ENCODE measurements around the gene ARHGAP20.

The ARHGAP20 gene

GRCh38 chr11:110711776-110712658 lies at the start of gene ARHGAP20 (continued):
- TF ChIP-seq ZNF398 (tag by site-specific recombination; IDR thresholded peaks at IDR 0.05) (peak; percentile 49), SP3 (tag by site-specific recombination; IDR thresholded peaks at IDR 0.05) (peak; percentile 12; the same call in 1 of the 2 replicates), ZBTB48 (tag by site-specific recombination; IDR thresholded peaks at IDR 0.05) (no peak; the same call in 1 of the 2 replicates), ZSCAN16 (tag by site-specific recombination; IDR thresholded peaks at IDR 0.05) (0 out of 2 replicates have a peak, but pooled peaks have one; percentile 47), YY2 (tag by site-specific recombination; IDR thresholded peaks at IDR 0.05) (no peak), GLIS1 (tag by site-specific recombination; IDR thresholded peaks at IDR 0.05) (peak; percentile 64), ZXDB (tag by site-specific recombination; IDR thresholded peaks at IDR 0.05) (0 out of 2 replicates have a peak, but pooled peaks have one; percentile 42), ZBTB8A (tag by site-specific recombination; IDR thresholded peaks at IDR 0.05) (peak; percentile 93), ZNF394 (tag by site-specific recombination; IDR thresholded peaks at IDR 0.05; ENCODE audit: borderline replicate concordance) (peak; percentile 60; the same call in 1 of the 2 replicates)

GRCh38 chr11:110761991-110762390 lies 49.8 kb upstream of the ARHGAP20 start:
- TF ChIP-seq KLF7 (tag by site-specific recombination; IDR thresholded peaks at IDR 0.05; ENCODE audit: borderline replicate concordance): no peak
- TF ChIP-seq ZNF514 (tag by site-specific recombination; IDR thresholded peaks at IDR 0.05): no peak
- no peak for TF ChIP-seq ZNF639 (tag by site-specific recombination; IDR thresholded peaks at IDR 0.05)
- TF ChIP-seq KLF16 (tag by site-specific recombination; IDR thresholded peaks at IDR 0.05): no peak
- TF ChIP-seq ZNF654 (tag by site-specific recombination; IDR thresholded peaks at IDR 0.05; ENCODE audit: low read depth): no peak
- no peak for TF ChIP-seq ZSCAN5A (tag by site-specific recombination; IDR thresholded peaks at IDR 0.05)
- TF ChIP-seq ZBTB20 (tag by site-specific recombination; IDR thresholded peaks at IDR 0.05): no peak
- TF ChIP-seq ZNF133 (tag by site-specific recombination; IDR thresholded peaks at IDR 0.05): no peak
- TF ChIP-seq ZNF391 (tag by site-specific recombination; IDR thresholded peaks at IDR 0.05; ENCODE audit: borderline replicate concordance, low read depth): no peak
- TF ChIP-seq ZNF529 (tag by site-specific recombination; IDR thresholded peaks at IDR 0.05; ENCODE audit: insufficient replicate concordance): no peak
- TF ChIP-seq ZNF398 (tag by site-specific recombination; IDR thresholded peaks at IDR 0.05): no peak
- TF ChIP-seq ZBTB21 (tag by site-specific recombination; IDR thresholded peaks at IDR 0.05): no peak
- no peak for TF ChIP-seq ZNF37A (tag by site-specific recombination; IDR thresholded peaks at IDR 0.05)
- TF ChIP-seq ZNF501 (tag by site-specific recombination; IDR thresholded peaks at IDR 0.05): no peak
- TF ChIP-seq ZSCAN4 (tag by site-specific recombination; IDR thresholded peaks at IDR 0.05): no peak
- no peak for TF ChIP-seq ZNF324 (tag by site-specific recombination; IDR thresholded peaks at IDR 0.05)
- no peak for TF ChIP-seq OSR2 (tag by site-specific recombination; IDR thresholded peaks at IDR 0.05)
- TF ChIP-seq MEIS1 (CRISPR knock-in tag; IDR thresholded peaks at IDR 0.05; ENCODE audit: borderline replicate concordance): no peak
- Histone ChIP-seq H3K9me3 (ENCODE audit: control insufficient read depth, insufficient read depth, low read depth, low read length) (no peaks in the 10 kb centered on the region), H3K4me1 (ENCODE audit: control insufficient read depth, insufficient read depth, low read length) (peaks cover 4% of the 10 kb centered on the region; the same call in 1 of the 2 replicates), H3K36me3 (ENCODE audit: control insufficient read depth in 2 of 2, insufficient read depth in 1 of 2, low read length in 2 of 2) (no peaks in the 10 kb centered on the region), H3K27ac (ENCODE audit: extremely low read depth, low read depth, low read length) (no peak overlapping the region), H3K4me3 (ENCODE audit: low read depth, low read length) (no peak overlapping the region)
- CTCF ChIA-PET: no interaction called here
- POLR2A ChIA-PET: no interaction called here
